B cell (primary cell): Measurements from ENCODE around the gene SSBP2.

Experiments used
- EZH2 ChIP-seq: IDR thresholded peaks from 2 replicates; pipeline ENCODE4 v1.6.1; 2012; ENCODE audit warnings: borderline replicate concordance, low read depth, mild to moderate bottlenecking, moderate library complexity, low read length; ENCODE audit not compliant: insufficient read depth, poor library complexity, severe bottlenecking
- TF ChIP-seq, protein P1 (sequence below): fragments of 200-600 bp; IDR thresholded peaks from one replicate; pipeline ENCODE4 v1.8.0; 2022; ENCODE audit warnings: antibody characterized with exemption, mild to moderate bottlenecking

DNA sequence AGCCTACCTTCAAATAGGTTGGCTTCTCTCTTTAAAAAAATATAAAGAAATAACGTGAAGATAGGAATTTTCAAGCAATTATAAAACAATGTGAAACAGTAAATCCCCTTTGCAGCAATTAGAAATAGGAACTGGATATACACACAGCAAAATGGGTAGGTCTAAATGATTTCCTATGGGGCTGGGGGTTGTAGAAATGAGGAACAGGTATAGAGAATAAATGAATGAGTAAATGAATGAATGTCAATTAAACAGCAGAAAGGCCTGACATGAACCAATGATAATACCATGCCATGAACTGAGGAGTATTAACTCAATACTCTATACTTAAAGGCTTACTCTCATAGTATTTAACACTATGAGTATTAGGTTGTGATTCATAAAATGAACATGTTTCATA lies 21.6 kb downstream of the SSBP2 start:
- TF ChIP-seq, protein P1, sequence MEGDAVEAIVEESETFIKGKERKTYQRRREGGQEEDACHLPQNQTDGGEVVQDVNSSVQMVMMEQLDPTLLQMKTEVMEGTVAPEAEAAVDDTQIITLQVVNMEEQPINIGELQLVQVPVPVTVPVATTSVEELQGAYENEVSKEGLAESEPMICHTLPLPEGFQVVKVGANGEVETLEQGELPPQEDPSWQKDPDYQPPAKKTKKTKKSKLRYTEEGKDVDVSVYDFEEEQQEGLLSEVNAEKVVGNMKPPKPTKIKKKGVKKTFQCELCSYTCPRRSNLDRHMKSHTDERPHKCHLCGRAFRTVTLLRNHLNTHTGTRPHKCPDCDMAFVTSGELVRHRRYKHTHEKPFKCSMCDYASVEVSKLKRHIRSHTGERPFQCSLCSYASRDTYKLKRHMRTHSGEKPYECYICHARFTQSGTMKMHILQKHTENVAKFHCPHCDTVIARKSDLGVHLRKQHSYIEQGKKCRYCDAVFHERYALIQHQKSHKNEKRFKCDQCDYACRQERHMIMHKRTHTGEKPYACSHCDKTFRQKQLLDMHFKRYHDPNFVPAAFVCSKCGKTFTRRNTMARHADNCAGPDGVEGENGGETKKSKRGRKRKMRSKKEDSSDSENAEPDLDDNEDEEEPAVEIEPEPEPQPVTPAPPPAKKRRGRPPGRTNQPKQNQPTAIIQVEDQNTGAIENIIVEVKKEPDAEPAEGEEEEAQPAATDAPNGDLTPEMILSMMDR: no peak
- TF ChIP-seq EZH2: no peak
